ENCODE results near the gene UBE2D2.
A peak's percentile ranks its signal among the peaks of the same experiment; 100 is the strongest.

The UBE2D2 gene

DNA sequence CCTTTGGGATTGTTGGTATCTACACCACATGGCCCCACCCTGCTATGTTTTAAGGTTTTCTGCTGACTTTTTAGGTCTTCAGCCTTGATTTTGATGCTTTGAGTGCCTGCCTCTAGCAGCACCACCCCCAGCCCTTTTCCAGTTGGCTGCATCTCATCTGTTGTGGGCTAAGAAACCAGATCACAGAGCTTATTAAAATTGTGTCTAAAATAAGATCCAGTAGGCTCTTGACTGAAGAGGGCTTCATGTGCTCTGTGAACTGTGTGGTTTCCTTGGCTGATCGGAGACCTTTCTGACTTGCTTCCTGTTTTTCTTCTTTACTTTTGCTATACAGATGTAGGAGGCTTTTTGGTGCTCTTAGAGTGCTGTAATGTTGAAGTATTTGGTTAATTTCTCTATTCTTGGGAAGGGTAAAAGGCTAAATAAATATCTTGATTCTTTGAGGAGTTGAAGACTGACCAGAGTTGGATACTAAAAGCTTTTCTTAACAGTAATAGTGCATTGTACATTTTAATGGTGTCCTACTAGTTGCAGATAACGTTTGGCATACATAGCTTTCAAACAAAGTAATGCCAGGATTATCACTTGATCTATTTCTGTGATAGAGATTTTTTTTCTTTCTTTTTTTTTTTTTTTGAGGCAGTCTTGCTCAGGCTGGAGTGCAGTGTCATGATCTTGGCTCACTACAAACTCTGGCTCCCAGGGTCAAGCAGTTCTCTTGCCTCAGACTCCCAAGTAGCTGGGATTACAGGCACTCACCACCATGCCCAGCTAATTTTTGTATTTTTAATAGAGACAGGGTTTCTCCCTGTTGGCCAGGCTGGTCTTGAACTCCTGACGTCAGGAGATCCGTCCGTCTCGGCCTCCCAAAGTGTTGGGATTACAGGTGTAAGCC lies 4.5 kb downstream of the UBE2D2 start:
- DNase-seq (ENCODE audit: insufficient read length, low spot score) (peak; percentile 45), FAIRE-seq (peak; percentile 78)
- TF ChIP-seq POLR2A (IDR thresholded peaks at IDR 0.05; ENCODE audit: low read depth, low read length), result no peak; the same call in 1 of the 2 replicates
- TF ChIP-seq POLR2AphosphoS5 (IDR thresholded peaks at IDR 0.05; ENCODE audit: low read depth, low read length), result no peak
- TF ChIP-seq PAX5 (IDR thresholded peaks at IDR 0.05; ENCODE audit: insufficient read depth, low read length, severe bottlenecking), result peak; percentile 94
- TF ChIP-seq SPI1 (IDR thresholded peaks at IDR 0.05; ENCODE audit: low read depth, low read length), result 0 out of 2 replicates have a peak, but pooled peaks have one; percentile 3
- peak; percentile 56; the same call in 1 of the 2 replicates for TF ChIP-seq POU2F2 (IDR thresholded peaks at IDR 0.05; ENCODE audit: low read depth, low read length)
- TF ChIP-seq TAF1 (IDR thresholded peaks at IDR 0.05; ENCODE audit: low read depth, low read length), result no peak

GRCh38 chr5:139566611-139567010 lies 5.5 kb downstream of the UBE2D2 start:
- TF ChIP-seq POU2F2 (IDR thresholded peaks at IDR 0.05; ENCODE audit: low read depth, low read length), result no peak
- TF ChIP-seq SPI1 (IDR thresholded peaks at IDR 0.05; ENCODE audit: low read depth, low read length), result no peak
- no peak for TF ChIP-seq PAX5 (IDR thresholded peaks at IDR 0.05; ENCODE audit: insufficient read depth, low read length, severe bottlenecking)
- FAIRE-seq (peak; percentile 56), DNase-seq (ENCODE audit: insufficient read length, low spot score) (no peak)

GRCh38 chr5:139569270-139569955 lies 8.3 kb downstream of the UBE2D2 start:
- DNase-seq (ENCODE audit: insufficient read length, low spot score), result no peak
- TF ChIP-seq POU2F2 (IDR thresholded peaks at IDR 0.05; ENCODE audit: low read depth, low read length) (no peak), SPI1 (IDR thresholded peaks at IDR 0.05; ENCODE audit: low read depth, low read length) (no peak), PAX5 (IDR thresholded peaks at IDR 0.05; ENCODE audit: insufficient read depth, low read length, severe bottlenecking) (no peak), POLR2A (IDR thresholded peaks at IDR 0.05; ENCODE audit: low read depth, low read length) (no peak), TAF1 (IDR thresholded peaks at IDR 0.05; ENCODE audit: low read depth, low read length) (no peak), POLR2AphosphoS5 (IDR thresholded peaks at IDR 0.05; ENCODE audit: low read depth, low read length) (no peak)
- FAIRE-seq, result no peak

DNA sequence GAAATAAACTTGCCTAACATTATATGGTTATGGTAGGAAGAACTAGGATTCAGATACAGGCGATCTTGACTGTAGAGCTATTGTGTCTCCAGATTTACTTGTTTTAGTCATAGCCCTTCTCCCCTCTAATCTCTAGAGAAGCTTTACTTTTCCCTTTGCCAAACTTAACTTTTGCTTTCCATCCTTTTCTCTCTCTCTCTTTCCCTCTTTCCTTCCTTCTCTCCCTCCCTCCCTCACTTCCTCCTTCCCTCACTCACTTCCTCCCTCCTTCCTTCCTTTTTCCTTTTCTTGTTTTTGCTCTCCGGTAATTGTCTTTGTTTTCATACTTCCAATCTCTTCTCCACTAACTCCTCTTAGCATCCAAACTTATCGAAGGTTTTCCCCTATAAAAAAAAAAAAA lies 10.4 kb downstream of the UBE2D2 start:
- TF ChIP-seq POLR2A (IDR thresholded peaks at IDR 0.05; ENCODE audit: low read depth, low read length), result no peak
- no peak for TF ChIP-seq SPI1 (IDR thresholded peaks at IDR 0.05; ENCODE audit: low read depth, low read length)
- TF ChIP-seq PAX5 (IDR thresholded peaks at IDR 0.05; ENCODE audit: insufficient read depth, low read length, severe bottlenecking), result no peak
- TF ChIP-seq POLR2AphosphoS5 (IDR thresholded peaks at IDR 0.05; ENCODE audit: low read depth, low read length), result no peak
- no peak for TF ChIP-seq POU2F2 (IDR thresholded peaks at IDR 0.05; ENCODE audit: low read depth, low read length)
- no peak for TF ChIP-seq TAF1 (IDR thresholded peaks at IDR 0.05; ENCODE audit: low read depth, low read length)
- DNase-seq (ENCODE audit: insufficient read length, low spot score), result no peak
- no peak for FAIRE-seq

GRCh38 chr5:139571966-139572365 lies 10.8 kb downstream of the UBE2D2 start:
- FAIRE-seq (no peak), DNase-seq (ENCODE audit: insufficient read length, low spot score) (no peak)
- TF ChIP-seq SPI1 (IDR thresholded peaks at IDR 0.05; ENCODE audit: low read depth, low read length) (no peak), POU2F2 (IDR thresholded peaks at IDR 0.05; ENCODE audit: low read depth, low read length) (no peak), PAX5 (IDR thresholded peaks at IDR 0.05; ENCODE audit: insufficient read depth, low read length, severe bottlenecking) (no peak), POLR2A (IDR thresholded peaks at IDR 0.05; ENCODE audit: low read depth, low read length) (no peak), POLR2AphosphoS5 (IDR thresholded peaks at IDR 0.05; ENCODE audit: low read depth, low read length) (no peak), TAF1 (IDR thresholded peaks at IDR 0.05; ENCODE audit: low read depth, low read length) (no peak)

DNA sequence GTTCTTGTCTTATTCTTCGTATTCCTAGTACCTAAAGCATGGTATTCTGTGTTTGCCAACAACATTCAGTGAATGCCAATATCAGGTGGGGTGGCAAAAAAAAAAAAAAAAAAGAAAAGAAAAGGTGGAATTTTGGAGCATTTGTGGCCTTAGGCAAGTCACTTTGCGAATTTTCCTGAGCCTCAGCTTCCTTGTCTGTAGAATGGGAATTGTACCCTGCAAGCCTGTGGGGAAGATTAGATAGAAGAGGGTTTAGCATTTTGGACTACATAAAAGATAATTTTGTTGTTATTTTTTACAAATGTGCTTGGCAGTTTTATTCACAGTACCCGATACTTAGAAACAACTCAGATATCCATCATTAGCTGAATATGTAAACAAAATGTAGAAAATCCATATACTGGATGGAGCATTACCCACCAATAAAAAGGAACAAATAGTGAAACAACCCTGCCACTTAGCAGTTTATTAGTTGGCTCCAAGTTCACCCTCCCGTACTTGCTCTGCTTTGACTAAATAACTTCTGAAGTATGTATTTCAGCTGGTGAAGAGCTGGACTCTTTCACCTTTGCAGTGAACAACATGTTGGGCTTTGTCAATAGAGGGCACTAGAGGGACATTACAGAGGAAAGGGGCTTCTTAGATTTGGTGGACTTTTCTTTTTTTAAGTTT lies 13.6 kb downstream of the UBE2D2 start:
- DNase-seq (ENCODE audit: insufficient read length, low spot score) (no peak), FAIRE-seq (no peak)
- TF ChIP-seq POU2F2 (IDR thresholded peaks at IDR 0.05; ENCODE audit: low read depth, low read length) (no peak), POLR2AphosphoS5 (IDR thresholded peaks at IDR 0.05; ENCODE audit: low read depth, low read length) (no peak), POLR2A (IDR thresholded peaks at IDR 0.05; ENCODE audit: low read depth, low read length) (no peak), TAF1 (IDR thresholded peaks at IDR 0.05; ENCODE audit: low read depth, low read length) (no peak), SPI1 (IDR thresholded peaks at IDR 0.05; ENCODE audit: low read depth, low read length) (no peak)

GRCh38 chr5:139575313-139575646 lies 14.1 kb downstream of the UBE2D2 start:
- FAIRE-seq (no peak), DNase-seq (ENCODE audit: insufficient read length, low spot score) (no peak)

GRCh38 chr5:139575751-139576150 lies 14.6 kb downstream of the UBE2D2 start:
- DNase-seq (ENCODE audit: insufficient read length, low spot score) (no peak), FAIRE-seq (no peak)
- TF ChIP-seq TAF1 (IDR thresholded peaks at IDR 0.05; ENCODE audit: low read depth, low read length) (no peak), POLR2A (IDR thresholded peaks at IDR 0.05; ENCODE audit: low read depth, low read length) (no peak), POLR2AphosphoS5 (IDR thresholded peaks at IDR 0.05; ENCODE audit: low read depth, low read length) (no peak), SPI1 (IDR thresholded peaks at IDR 0.05; ENCODE audit: low read depth, low read length) (no peak), PAX5 (IDR thresholded peaks at IDR 0.05; ENCODE audit: insufficient read depth, low read length, severe bottlenecking) (no peak), POU2F2 (IDR thresholded peaks at IDR 0.05; ENCODE audit: low read depth, low read length) (no peak)

More at GRCh38 chr5:139575313-139575646, 14.1 kb downstream of the UBE2D2 start:
- TF ChIP-seq POLR2AphosphoS5 (IDR thresholded peaks at IDR 0.05; ENCODE audit: low read depth, low read length) (no peak), SPI1 (IDR thresholded peaks at IDR 0.05; ENCODE audit: low read depth, low read length) (no peak), POU2F2 (IDR thresholded peaks at IDR 0.05; ENCODE audit: low read depth, low read length) (no peak), PAX5 (IDR thresholded peaks at IDR 0.05; ENCODE audit: insufficient read depth, low read length, severe bottlenecking) (no peak), POLR2A (IDR thresholded peaks at IDR 0.05; ENCODE audit: low read depth, low read length) (no peak), TAF1 (IDR thresholded peaks at IDR 0.05; ENCODE audit: low read depth, low read length) (no peak)

Measured in GM12891 (cell line).